Esophagus mucosa (tissue), 1 donor: ENCODE data around the gene CHSY3. TPM values are rescaled to one million over a fixed set of nuclear protein-coding genes. Genes with fewer than 3 reads are reported as not detected.
"Not testable (repeated sequence)": the region's sequence is repeated elsewhere in the genome, so short reads cannot be mapped to it uniquely, and the experiment has no call there.

Experiments used
- ATAC-seq: fragments of 200-7000 bp; cut with Tn5 transposase; one replicate; pipeline ENCODE4 v1.9.1; 2020
- total RNA-seq: library from RNA; stranded (reverse); gene quantifications from one replicate; pipeline ENCODE4 v1.2.4, GENCODE V29; 2023
- donor health status: DM: yes; HTN: yes; CAD: no.

CHSY3 gene
- total RNA-seq, 1 donor from 2014 or later = 0.28 TPM

DNA sequence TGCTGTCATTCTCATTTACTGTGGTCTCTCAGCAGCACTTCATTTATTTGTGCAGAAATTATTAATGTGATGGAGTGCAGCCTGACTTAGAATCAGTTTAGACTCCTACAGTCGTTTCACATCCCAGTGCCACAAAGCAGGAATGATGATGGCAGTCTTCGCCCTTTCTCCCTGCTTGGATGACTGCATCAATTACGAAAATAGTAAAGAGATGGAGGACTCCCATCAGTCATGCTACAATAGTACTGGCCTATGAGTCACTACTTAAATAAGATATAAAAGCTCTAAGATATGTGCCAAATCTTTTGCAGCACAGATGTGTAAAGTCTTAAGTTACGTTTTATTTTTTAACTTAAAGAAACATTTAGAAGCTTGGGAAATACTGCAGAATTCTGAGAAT lies 263.9 kb downstream of the CHSY3 start:
- no peak for ATAC-seq

DNA sequence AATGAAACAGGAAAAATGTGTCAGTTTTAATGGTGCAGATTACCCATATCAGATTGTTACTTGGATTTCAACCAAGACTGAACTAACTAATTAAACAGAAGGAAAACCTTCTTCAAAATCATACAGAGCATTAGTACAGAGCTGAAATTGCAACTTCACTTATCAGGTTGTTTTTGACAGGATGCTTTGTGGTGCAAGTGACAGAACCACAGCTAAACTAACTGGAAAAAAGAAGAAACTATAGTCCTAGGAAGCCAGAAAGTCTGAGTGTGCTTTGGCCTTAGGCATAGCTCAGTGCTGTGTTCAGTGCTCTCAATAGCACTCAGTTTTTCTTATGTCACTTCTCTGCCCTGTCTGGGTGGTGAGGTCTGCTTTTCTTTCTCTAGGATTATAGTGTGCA lies 267.4 kb downstream of the CHSY3 start:
- no peak for ATAC-seq

DNA sequence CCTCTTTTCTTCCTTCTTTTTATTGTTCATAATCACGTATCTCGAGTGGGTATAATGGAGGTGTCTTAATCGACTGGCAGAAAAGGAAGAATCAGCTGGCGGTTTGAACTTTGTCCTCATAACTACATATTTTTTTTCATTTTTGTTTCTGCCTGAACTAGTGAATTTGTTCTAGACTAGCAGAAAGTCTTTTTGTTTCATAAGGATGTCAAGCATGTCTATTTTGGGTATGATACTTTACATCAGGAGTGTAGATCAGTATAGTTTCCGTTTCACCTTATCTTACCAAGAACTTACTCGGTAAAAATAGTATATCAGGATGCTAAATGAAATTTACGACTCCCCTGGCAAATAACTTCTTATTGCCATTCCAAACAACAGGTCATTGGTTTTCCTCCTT lies 278.9 kb downstream of the CHSY3 start:
- no peak for ATAC-seq

- peak; percentile 44 for ATAC-seq
These were observed 285.7 kb downstream of the CHSY3 start for GRCh38 chr5:130189961-130190360.

DNA sequence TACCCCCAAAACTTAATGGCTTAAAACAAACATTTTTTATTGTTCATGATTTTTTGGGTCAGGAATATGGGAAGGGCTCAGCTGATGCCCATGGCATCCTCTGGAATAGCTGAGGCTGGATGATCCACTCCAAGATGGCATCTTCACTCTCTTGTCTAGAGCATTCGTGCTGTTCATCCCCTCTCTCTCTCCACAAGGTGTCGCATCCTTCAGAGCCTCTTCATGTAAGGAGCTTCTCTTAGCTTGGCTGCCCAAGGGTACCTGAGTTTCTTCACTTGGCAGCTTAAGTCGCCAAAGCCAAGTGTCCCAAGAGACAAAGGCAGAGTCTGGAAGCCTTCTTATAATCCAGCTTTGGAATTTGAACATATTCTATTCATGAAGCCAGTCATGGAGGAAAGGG lies 294.7 kb downstream of the CHSY3 start:
- no peak for ATAC-seq

DNA sequence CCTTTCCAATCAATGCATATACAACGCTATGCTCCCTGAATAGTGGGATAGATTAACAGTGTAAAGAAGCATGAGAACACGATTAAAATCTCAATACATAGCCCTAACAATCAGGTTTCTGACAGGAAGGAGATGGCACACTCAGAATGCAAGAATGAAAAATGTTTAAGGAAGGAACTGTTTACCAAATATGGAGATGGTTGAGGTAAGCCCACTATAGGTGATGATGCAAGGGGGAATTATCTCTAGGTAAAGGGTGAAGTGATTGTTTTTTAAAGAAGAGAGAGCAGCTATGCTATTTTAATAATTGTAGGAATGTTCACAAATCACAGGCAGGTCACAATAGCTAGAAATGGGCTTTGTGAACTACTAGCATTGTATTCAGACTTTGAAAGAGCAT lies 302.4 kb downstream of the CHSY3 start:
- ATAC-seq = no peak

DNA sequence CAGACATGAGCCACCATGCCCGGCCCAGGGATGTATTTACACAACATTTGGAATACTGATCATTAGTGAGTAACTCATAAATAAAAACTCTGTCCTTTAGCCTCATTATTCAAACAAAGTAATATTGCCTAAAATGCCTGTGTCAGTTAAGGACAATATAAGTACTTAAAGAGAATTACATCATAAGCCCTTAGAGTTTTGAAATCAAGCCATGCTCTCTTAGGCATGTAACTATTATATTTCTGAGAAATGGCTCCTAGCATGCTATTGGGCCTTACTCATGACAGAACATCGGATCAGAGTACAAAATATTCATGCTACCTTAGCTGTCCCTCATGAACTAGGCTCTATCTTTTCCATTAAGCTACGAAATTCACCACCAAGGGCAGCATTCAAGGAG lies 309.3 kb downstream of the CHSY3 start:
- ATAC-seq = peak; percentile 59

DNA sequence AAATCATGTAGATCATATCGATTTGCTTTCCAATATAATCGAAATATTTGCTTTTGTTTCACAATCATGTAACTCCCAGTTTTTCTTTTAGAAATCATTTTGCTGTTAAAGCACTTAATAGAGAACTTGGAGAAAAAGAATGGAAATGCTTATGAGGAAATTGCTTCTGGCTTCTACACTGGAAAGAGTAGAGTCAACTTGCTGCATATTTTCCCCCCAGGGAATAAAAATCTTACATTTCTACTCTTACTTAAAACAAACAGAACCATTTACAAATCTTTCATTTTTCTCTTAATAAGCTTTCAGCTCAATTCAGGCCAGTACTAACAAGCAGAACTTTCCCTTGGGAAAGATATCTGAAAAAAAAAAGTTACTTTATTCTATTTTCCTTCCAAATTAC lies 312.0 kb downstream of the CHSY3 start:
- ATAC-seq = no peak

- peak; percentile 42 for ATAC-seq
These were observed 318.3 kb downstream of the CHSY3 start for GRCh38 chr5:130222573-130222972.

DNA sequence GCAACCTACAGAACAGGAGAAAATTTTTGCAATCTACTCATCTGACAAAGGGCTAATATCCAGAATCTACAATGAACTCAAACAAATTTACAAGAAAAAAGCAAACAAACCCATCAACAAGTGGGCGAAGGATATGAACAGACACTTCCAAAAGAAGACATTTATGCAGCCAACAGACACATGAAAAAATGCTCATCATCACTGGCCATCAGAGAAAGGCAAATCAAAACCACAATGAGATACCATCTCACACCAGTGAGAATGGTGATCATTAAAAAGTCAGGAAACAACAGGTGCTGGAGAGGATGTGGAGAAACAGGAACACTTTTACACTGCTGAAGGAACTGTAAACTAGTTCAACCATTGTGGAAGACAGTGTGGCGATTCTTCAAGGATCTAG lies 322.3 kb downstream of the CHSY3 start:
- not testable (repeated sequence) for ATAC-seq

- ATAC-seq = no peak
These were observed 323.4 kb downstream of the CHSY3 start for GRCh38 chr5:130227699-130228098.

DNA sequence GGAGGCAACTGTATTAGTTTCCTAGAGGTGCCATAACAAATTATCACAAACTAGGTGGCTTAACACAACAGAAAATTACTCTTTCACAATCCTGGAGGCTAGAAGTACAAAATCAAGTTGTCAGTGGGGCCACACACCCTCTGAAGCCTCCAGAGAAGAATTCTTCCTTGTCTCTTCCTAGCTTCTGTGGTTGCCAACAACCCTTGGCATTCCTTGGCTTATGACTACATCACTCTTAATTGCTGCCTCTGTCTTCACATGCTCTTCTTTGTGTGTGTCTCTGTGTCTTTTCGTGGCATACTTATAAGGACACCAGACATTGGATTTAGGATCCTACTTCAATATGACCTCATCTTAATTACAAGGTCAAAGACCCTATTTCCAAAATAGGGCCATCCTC lies 327.5 kb downstream of the CHSY3 start:
- no peak for ATAC-seq

DNA sequence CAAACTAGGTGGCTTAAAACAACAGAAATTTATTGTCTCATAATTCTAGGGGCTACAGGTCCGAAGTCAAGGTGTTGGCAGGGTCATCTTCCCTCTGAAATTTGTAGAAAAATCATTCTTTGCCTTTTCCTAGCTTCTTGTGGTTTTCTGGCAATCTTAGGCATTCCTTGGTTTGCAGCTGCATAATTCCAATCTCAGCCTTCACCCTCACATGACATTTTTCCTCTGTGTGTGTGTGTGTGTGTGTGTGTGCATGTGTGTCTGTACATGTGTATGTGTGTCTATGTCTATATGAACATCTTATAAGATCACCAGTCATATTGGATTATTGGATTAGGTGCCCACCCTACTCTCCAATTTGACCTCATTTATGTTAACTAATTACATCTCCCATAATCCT lies 330.6 kb downstream of the CHSY3 start:
- no peak for ATAC-seq

Other genes with a start within 250 kb of the CHSY3 start
- gene MINAR2, start 156.4 kb upstream of the CHSY3 start, total RNA-seq = not detected